Osteocyte (in vitro differentiated cells): ENCODE results near the gene ENOX1. TPM values are rescaled to one million over a fixed set of nuclear protein-coding genes. Genes with fewer than 3 reads are reported as not detected.

Experiments
- DNase-seq: peaks from one replicate; pipeline ENCODE4 v3.0.0; 2021; ENCODE audit warnings: mixed read lengths; ENCODE audit not compliant: unreplicated experiment; ENCODE audit errors: extremely low spot score
- H3K27ac Mint-ChIP-seq: one replicate; pipeline ENCODE4 v1.8.0; 2021; ENCODE audit warnings: mild to moderate bottlenecking, mixed read lengths; ENCODE audit not compliant: unreplicated experiment
- H3K27me3 Mint-ChIP-seq: one replicate; pipeline ENCODE4 v1.8.0; 2021; ENCODE audit warnings: mixed read lengths; ENCODE audit not compliant: unreplicated experiment
- H3K36me3 Mint-ChIP-seq: one replicate; pipeline ENCODE4 v1.8.0; 2021; ENCODE audit warnings: mixed read lengths; ENCODE audit not compliant: unreplicated experiment
- H3K4me1 Mint-ChIP-seq: one replicate; pipeline ENCODE4 v1.8.0; 2021; ENCODE audit warnings: mixed read lengths; ENCODE audit not compliant: unreplicated experiment
- H3K4me3 Mint-ChIP-seq: one replicate; pipeline ENCODE4 v1.8.0; 2021; ENCODE audit warnings: mild to moderate bottlenecking, moderate library complexity, mixed read lengths; ENCODE audit not compliant: unreplicated experiment
- H3K9me3 Mint-ChIP-seq: one replicate; pipeline ENCODE4 v1.8.0; 2021; ENCODE audit warnings: mixed read lengths; ENCODE audit not compliant: unreplicated experiment
- total RNA-seq: library from RNA; stranded (reverse); gene quantifications from 2 replicates; pipeline ENCODE4 v1.2.1, GENCODE V29; 2021
- TF ChIP-seq, protein P1 (sequence below): fragments of 200-600 bp; sonication (generic); IDR thresholded peaks from 2 replicates; pipeline ENCODE4 v1.5.0; 2021; ENCODE audit warnings: antibody characterized with exemption, mild to moderate bottlenecking, moderate library complexity

Gene ENOX1
- total RNA-seq, 1 donor from 2014 or later, result 5.9 TPM

- Mint-ChIP-seq H3K27me3 (no peaks in the 10 kb centered on the region), H3K4me3 (no peak overlapping the region), H3K27ac (no peak overlapping the region), H3K9me3 (peaks cover 17% of the 10 kb centered on the region), H3K4me1 (peaks cover 2% of the 10 kb centered on the region), H3K36me3 (peaks cover 4% of the 10 kb centered on the region)
- TF ChIP-seq, protein P1, sequence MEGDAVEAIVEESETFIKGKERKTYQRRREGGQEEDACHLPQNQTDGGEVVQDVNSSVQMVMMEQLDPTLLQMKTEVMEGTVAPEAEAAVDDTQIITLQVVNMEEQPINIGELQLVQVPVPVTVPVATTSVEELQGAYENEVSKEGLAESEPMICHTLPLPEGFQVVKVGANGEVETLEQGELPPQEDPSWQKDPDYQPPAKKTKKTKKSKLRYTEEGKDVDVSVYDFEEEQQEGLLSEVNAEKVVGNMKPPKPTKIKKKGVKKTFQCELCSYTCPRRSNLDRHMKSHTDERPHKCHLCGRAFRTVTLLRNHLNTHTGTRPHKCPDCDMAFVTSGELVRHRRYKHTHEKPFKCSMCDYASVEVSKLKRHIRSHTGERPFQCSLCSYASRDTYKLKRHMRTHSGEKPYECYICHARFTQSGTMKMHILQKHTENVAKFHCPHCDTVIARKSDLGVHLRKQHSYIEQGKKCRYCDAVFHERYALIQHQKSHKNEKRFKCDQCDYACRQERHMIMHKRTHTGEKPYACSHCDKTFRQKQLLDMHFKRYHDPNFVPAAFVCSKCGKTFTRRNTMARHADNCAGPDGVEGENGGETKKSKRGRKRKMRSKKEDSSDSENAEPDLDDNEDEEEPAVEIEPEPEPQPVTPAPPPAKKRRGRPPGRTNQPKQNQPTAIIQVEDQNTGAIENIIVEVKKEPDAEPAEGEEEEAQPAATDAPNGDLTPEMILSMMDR, result no peak
- no peak for DNase-seq
These were observed 243.4 kb downstream of the ENOX1 start for GRCh38 chr13:43543331-43543730.

DNA sequence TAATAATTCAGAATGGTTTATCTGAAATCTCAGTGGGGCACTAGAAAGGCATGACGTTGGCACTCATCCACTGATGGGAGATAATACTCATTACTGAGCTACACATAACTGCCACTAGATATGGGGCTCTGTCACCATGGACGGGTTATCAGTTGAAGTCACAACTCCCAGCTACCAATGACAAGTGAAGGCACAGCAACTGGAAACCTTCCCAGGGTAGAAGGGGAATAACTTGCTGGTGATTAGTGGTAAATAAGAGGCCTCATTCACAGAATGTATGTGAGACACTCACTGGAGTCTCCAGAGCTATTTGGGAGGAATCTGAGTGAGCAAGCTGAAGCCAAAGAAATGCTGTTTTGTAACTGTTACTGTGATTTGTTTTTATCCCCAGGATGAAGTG lies 249.6 kb downstream of the ENOX1 start:
- H3K4me3 Mint-ChIP-seq, result no peak overlapping the region
- TF ChIP-seq, protein P1, result no peak
- no peak overlapping the region for H3K27ac Mint-ChIP-seq
- DNase-seq, result no peak
- H3K27me3 Mint-ChIP-seq, result no peaks in the 10 kb centered on the region
- H3K36me3 Mint-ChIP-seq, result peaks cover 4% of the 10 kb centered on the region
- H3K4me1 Mint-ChIP-seq, result peaks cover 2% of the 10 kb centered on the region
- peaks cover 17% of the 10 kb centered on the region for H3K9me3 Mint-ChIP-seq

DNA sequence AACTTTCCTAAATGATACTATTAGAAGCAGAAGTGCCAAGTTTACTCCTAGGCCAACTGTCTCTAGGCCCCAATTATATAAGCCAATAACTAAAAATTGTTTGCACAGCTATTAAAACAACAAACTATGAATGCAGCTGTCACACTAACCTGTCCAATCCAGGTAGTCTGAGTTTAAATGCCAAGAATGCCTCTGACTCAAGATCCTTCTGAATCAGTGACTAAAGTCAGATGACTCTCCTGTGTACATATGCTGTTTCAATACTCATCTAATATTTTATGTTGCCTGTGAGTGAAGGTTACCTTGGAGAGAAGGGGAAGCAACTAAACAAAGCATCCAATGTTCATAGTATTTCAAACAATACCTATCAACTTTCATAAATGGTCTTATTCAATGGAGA lies 257.0 kb downstream of the ENOX1 start:
- DNase-seq, result no peak
- Mint-ChIP-seq H3K27ac (no peak overlapping the region), H3K4me1 (no peaks in the 10 kb centered on the region), H3K36me3 (no peaks in the 10 kb centered on the region), H3K9me3 (no peaks in the 10 kb centered on the region), H3K4me3 (no peak overlapping the region), H3K27me3 (no peaks in the 10 kb centered on the region)
- TF ChIP-seq, protein P1, result no peak

DNA sequence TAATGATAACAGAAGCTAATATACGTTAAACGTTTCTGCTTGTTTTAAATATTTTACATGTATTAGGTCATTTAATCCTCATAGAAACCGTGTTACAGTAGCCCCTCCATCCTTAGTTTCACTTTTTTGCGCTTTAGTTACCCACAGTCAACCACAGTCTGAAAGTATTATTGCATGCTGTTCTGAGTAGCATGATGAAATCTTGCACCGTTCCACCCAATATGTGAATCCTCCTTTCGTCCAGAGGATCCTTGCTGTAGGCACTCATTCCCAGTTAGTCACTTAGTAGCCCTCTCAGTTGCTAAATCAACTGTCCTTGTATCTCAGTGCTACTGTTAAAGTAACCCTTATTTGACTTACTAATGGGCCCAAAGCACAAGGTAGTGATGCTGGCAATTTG lies 257.8 kb downstream of the ENOX1 start:
- TF ChIP-seq, protein P1, result no peak
- no peak overlapping the region for H3K27ac Mint-ChIP-seq
- no peaks in the 10 kb centered on the region for H3K4me1 Mint-ChIP-seq
- H3K36me3 Mint-ChIP-seq, result no peaks in the 10 kb centered on the region
- H3K9me3 Mint-ChIP-seq, result no peaks in the 10 kb centered on the region
- no peaks in the 10 kb centered on the region for H3K27me3 Mint-ChIP-seq
- no peak overlapping the region for H3K4me3 Mint-ChIP-seq
- DNase-seq, result no peak

GRCh38 chr13:43522788-43523187 lies 264.0 kb downstream of the ENOX1 start:
- H3K4me3 Mint-ChIP-seq, result no peak overlapping the region
- H3K27me3 Mint-ChIP-seq, result no peaks in the 10 kb centered on the region
- H3K27ac Mint-ChIP-seq, result no peak overlapping the region
- peaks cover 21% of the 10 kb centered on the region for H3K4me1 Mint-ChIP-seq
- no peak for DNase-seq
- no peaks in the 10 kb centered on the region for H3K9me3 Mint-ChIP-seq
- TF ChIP-seq, protein P1, result no peak
- no peaks in the 10 kb centered on the region for H3K36me3 Mint-ChIP-seq
